Keratinocyte (primary cell): ENCODE data around the gene PDE6A. TPM values are rescaled to one million over a fixed set of nuclear protein-coding genes. Genes with fewer than 3 reads are reported as not detected.

ENCODE experiments used
- DNase-seq: peaks from one replicate; pipeline ENCODE4 v3.0.0-alpha.2; 2011; ENCODE audit warnings: low read depth, missing footprints, low spot score
- FAIRE-seq: peaks from 2 replicates; lab custom pipeline; 2011; peaks lifted over from hg19 to GRCh38; lab: Jason Lieb, UNC
- H2AFZ ChIP-seq: 2 replicates; pipeline ENCODE4 v1.6.0; 2012; ENCODE audit warnings: low read length, control low read depth, inconsistent platforms; ENCODE audit not compliant: control insufficient read depth
- H3K27ac ChIP-seq: 2 replicates; pipeline ENCODE4 v1.5.1; 2011; ENCODE audit warnings: low read length; ENCODE audit not compliant: control insufficient read depth, insufficient read depth
- H3K27me3 ChIP-seq: 3 replicates; pipeline ENCODE4 v1.6.0; 2011; ENCODE audit warnings: low read length; ENCODE audit not compliant: control insufficient read depth, insufficient read depth; ENCODE audit errors: extremely low read depth
- H3K36me3 ChIP-seq, 2 experiments: 2 replicates in 1 of 2; 3 replicates in 1 of 2; pipeline ENCODE4 v1.5.1; 2011; ENCODE audit warnings: low read length in 2 of 2, mild to moderate bottlenecking in 1 of 2; ENCODE audit not compliant: control insufficient read depth in 2 of 2, insufficient read depth in 2 of 2; ENCODE audit errors: extremely low read depth in 1 of 2
- H3K4me1 ChIP-seq: 3 replicates; pipeline ENCODE4 v1.5.1; 2011; ENCODE audit warnings: low read length; ENCODE audit not compliant: control insufficient read depth, insufficient read depth; ENCODE audit errors: extremely low read depth
- H3K4me2 ChIP-seq: 3 replicates; pipeline ENCODE4 v1.6.0; 2011; ENCODE audit warnings: low read depth, low read length; ENCODE audit not compliant: control insufficient read depth, insufficient read depth; ENCODE audit errors: extremely low read depth
- H3K4me3 ChIP-seq, 3 experiments: fragments of 200-600 bp in 1 of 3; sonication (generic) in 1 of 3; 2 replicates in 2 of 3; 3 replicates in 1 of 3; pipeline ENCODE4 v1.5.1; 2011 to 2016; ENCODE audit warnings: low read length in 3 of 3, mild to moderate bottlenecking in 3 of 3, control low read depth in 2 of 3, inconsistent platforms in 1 of 3, low read depth in 1 of 3, mixed read lengths in 1 of 3, mixed run types in 1 of 3, moderate library complexity in 1 of 3; ENCODE audit not compliant: control insufficient read depth in 2 of 3, insufficient read depth in 2 of 3; ENCODE audit errors: extremely low read depth in 1 of 3
- H3K79me2 ChIP-seq: 2 replicates; pipeline ENCODE4 v1.6.0; 2012; ENCODE audit warnings: low read length; ENCODE audit not compliant: control insufficient read depth, insufficient read depth
- H3K9ac ChIP-seq: 3 replicates; pipeline ENCODE4 v1.6.0; 2011; ENCODE audit warnings: low read length; ENCODE audit not compliant: control insufficient read depth, insufficient read depth; ENCODE audit errors: extremely low read depth
- H3K9me1 ChIP-seq: 3 replicates; pipeline ENCODE4 v1.6.0; 2011; ENCODE audit warnings: low read length; ENCODE audit not compliant: control insufficient read depth, insufficient read depth; ENCODE audit errors: extremely low read depth
- H3K9me3 ChIP-seq: 2 replicates; pipeline ENCODE4 v1.5.1; 2012; ENCODE audit warnings: low read depth, low read length; ENCODE audit not compliant: control insufficient read depth
- H4K20me1 ChIP-seq: 3 replicates; pipeline ENCODE4 v1.6.0; 2011; ENCODE audit warnings: low read length; ENCODE audit not compliant: control insufficient read depth, insufficient read depth; ENCODE audit errors: extremely low read depth
- CTCF ChIP-seq, 3 experiments: IDR thresholded peaks in 1 of 3; conservative IDR thresholded peaks in 1 of 3; optimal IDR thresholded peaks in 1 of 3; 2 replicates in 2 of 3; 3 replicates in 1 of 3; pipeline versions ENCODE3 to v1.5.1; 2011; ENCODE audit warnings: low read length in 3 of 3, mild to moderate bottlenecking in 3 of 3, moderate library complexity in 2 of 3, control low read depth in 1 of 3, inconsistent platforms in 1 of 3; ENCODE audit not compliant: insufficient read depth in 2 of 3; ENCODE audit errors: extremely low read depth in 1 of 3
- EZH2 ChIP-seq: IDR thresholded peaks from one replicate; pipeline ENCODE4 v1.6.1; 2012; ENCODE audit warnings: inconsistent platforms, mild to moderate bottlenecking, low read length, moderate library complexity
- dilution Hi-C: fragments of 300-500 bp; cut with MboI; formaldehyde crosslinking; loops from one replicate; pipeline ENCODE4 v1.7.0; 2020; ENCODE audit warnings: low sequenced_read_pairs; ENCODE audit not compliant: extremely low pct_ligation_motif_present
- polyA plus RNA-seq, 5 experiments: library from polyadenylated mRNA; depleted of rRNA in 3 of 5; stranded (reverse) in 3 of 5; stranded (forward) in 1 of 5; unstranded in 1 of 5; fragments of >200 nt; gene quantifications; 1 replicate in 1 of 5; 2 replicates in 3 of 5; 3 replicates in 1 of 5; pipeline versions ENCODE4 v1.2.1 to v1.2.3, GENCODE V29; 2011 to 2012; ENCODE audit warnings: missing spikeins in 2 of 5, low read depth in 1 of 5, low replicate concordance in 1 of 5

PDE6A gene
- polyA plus RNA-seq, 1 donor (not counting 4 experiments of a cell fraction or from before 2014, with no cell fraction given) = 0.03 TPM

DNA sequence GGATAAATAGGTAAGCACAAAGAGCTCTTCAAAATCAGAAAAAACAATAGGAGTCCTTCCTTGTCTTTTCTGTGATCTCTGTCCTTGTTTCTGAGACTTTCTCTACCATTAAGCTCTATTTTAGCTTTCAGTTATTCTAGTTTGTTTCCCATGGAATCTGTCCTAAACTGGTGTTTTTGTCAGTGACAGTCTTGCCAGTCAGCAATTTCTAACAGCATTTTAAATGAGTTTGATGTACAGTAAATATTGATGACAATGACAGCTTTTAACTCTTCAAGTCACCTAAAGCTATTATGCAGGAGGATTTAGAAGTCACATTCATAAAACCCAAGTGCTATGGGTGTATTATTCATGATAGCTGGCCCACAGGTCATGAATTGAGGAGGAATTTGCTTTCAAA is 37.9 kb upstream of the PDE6A start:
- Histone ChIP-seq H3K27ac (no peak overlapping the region), H3K27me3 (no peaks in the 10 kb centered on the region), H4K20me1 (no peaks in the 10 kb centered on the region), H3K9me3 (no peaks in the 10 kb centered on the region), H3K4me2 (no peak overlapping the region), H3K9ac (no peak overlapping the region), H3K4me1 (no peaks in the 10 kb centered on the region), H3K79me2 (no peaks in the 10 kb centered on the region), H3K9me1 (no peaks in the 10 kb centered on the region), H2AFZ (no peak overlapping the region), H3K36me3 (peaks cover 0 to 7% of the 10 kb centered on the region in 2 experiments), H3K4me3 (no peak overlapping the region)
- DNase-seq = no peak
- dilution Hi-C loops = no loop called here
- no peak for FAIRE-seq
- TF ChIP-seq CTCF (optimal IDR thresholded peaks at IDR 0.05 in 1 of 3, IDR thresholded peaks at IDR 0.05 in 1 of 3, conservative IDR thresholded peaks at IDR 0.05 in 1 of 3; ENCODE audit: extremely low read depth in 1 of 3, insufficient read depth in 2 of 3, low read length in 3 of 3) (no peak), EZH2 (no peak)

- Histone ChIP-seq H2AFZ (no peak overlapping the region), H3K4me3 (no peak overlapping the region), H3K9ac (no peak overlapping the region), H3K27me3 (no peaks in the 10 kb centered on the region), H3K9me3 (no peaks in the 10 kb centered on the region), H3K79me2 (no peaks in the 10 kb centered on the region), H3K27ac (no peak overlapping the region), H3K4me2 (no peak overlapping the region), H4K20me1 (no peaks in the 10 kb centered on the region), H3K36me3 (peaks cover 0 to 7% of the 10 kb centered on the region in 2 experiments), H3K4me1 (peaks cover 2% of the 10 kb centered on the region), H3K9me1 (no peaks in the 10 kb centered on the region)
- FAIRE-seq = no peak
- dilution Hi-C loops = no loop called here
- TF ChIP-seq CTCF (optimal IDR thresholded peaks at IDR 0.05 in 1 of 3, IDR thresholded peaks at IDR 0.05 in 1 of 3, conservative IDR thresholded peaks at IDR 0.05 in 1 of 3; ENCODE audit: extremely low read depth in 1 of 3, insufficient read depth in 2 of 3, low read length in 3 of 3) (no peak), EZH2 (no peak)
- no peak for DNase-seq
Measured at GRCh38 chr5:149981206-149981605, 36.6 kb upstream of the PDE6A start.
